GM19397 (cell line): Measurements from ENCODE around the gene TCF7L1.

ENCODE experiments used
- ATAC-seq: cut with Tn5 transposase; IDR thresholded peaks from one replicate; pipeline ENCODE4 v1.9.1; 2021; ENCODE audit warnings: mild to moderate bottlenecking, moderate library complexity; ENCODE audit not compliant: unreplicated experiment

The TCF7L1 gene

GRCh38 chr2:85273738-85274731, 140.8 kb downstream of the TCF7L1 start:
- no peak for ATAC-seq

DNA sequence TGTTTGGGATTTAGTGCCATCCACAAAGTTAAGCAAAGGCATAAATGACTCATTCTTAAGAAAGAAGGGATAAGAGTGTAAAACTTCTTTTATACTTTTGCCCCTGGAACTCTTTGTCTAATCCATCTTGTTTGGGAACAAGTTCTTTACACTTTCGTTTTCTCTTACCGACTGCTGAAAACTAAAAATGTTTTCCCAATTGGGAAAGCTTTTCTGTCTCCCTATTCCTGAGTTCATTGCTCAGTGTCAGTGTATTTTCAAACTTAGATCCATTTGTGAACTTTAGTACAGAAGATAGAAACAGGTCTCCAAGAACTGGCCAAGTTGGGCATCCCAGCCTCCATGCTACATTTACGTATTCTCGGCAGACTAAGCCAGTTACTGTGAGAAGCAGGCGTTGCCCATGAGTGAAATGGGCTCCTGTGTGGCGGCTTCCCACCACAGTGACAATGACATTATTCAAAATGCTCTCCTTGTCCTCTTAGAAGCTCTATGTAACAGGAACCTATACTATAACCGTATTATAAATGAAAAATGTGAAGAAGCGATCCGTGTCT, 142.9 kb downstream of the TCF7L1 start:
- ATAC-seq, result no peak

DNA sequence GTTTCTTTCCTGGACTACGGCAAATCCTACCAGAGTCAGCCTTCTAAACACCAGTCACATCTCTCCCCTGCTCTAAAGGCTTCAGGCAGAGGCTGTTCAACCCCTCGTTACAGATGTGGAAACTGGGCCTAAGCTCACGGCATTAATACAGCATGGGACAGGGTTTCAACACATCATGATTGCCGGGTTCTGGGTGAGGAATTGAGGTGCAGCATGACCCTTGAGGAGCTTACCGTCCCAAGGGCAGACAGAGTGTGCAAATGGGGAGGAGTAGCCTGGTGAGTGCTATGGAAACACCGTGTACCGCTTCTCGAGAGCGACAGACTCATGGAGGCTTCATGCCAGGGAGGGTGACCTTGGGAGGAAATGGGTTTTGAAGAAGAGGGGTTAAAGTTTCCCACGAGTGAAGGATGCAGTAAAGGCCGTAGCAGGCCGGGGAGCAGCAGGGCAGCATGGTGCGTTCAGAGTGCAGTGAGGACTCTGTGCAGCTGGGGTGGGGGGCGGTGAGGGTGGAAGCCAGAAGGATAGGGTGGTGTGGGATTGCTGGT, 143.5 kb downstream of the TCF7L1 start:
- no peak for ATAC-seq

- no peak for ATAC-seq
These were observed 144.4 kb downstream of the TCF7L1 start for GRCh38 chr2:85277416-85278158.

DNA sequence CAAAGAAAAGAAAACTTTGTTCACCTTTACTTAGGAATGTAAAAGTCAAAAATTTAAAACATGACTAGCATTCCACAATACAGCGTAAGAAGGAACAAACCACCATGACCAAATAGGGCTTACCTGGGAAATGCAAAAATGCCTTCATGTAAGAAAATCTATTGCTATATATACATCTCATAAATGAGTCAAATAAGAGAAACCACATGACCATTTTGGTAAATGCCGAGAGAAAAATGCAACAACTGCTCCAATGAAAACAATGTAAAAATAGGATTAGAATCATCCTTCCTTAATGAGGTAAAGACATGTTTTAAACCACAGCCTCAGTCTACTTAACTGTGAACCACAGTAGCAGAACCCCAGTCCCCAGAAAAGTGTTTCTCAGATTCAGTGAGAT, 145.2 kb downstream of the TCF7L1 start:
- ATAC-seq, result no peak

DNA sequence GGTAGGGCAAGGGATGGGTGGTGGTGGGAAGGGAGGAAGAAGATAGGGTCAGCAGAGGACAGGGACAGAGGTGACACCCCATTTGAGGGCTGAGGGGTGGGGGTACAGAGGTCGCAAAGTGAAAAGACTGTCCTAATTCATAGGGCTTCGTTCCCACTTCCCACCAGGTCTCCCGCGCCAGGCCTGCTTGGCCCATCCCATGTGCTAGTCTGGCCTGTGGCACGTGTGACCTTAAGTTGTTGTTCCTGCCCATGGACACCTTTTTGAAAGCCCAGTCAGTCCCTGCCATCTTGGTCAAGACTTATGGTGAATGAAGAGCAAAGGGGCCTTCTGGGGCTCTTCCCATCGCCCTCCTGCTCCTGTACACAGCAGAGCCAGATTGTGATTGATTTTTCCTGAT, 148.4 kb downstream of the TCF7L1 start:
- ATAC-seq, result no peak

DNA sequence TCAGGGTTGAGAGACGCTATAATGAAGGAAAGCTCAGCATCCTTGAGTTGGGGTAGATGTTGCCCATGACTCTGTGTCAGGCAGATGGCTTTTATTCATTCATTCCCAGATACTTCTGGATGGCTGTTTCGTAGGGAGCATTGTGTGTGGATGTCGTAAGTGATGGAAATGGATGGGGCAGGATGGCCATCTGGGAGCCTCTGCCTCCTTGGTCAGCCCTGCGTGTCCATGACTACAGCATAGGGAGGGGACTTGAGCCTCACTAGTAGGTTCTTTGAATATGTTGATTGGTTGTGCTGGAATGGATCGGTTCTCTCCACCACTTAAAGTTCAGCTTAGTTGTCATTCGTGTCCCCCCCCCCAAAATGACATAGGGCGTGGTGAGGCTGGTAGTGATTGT, 149.7 kb downstream of the TCF7L1 start:
- no peak for ATAC-seq

GRCh38 chr2:85283641-85284040, 150.4 kb downstream of the TCF7L1 start:
- ATAC-seq, result no peak

DNA sequence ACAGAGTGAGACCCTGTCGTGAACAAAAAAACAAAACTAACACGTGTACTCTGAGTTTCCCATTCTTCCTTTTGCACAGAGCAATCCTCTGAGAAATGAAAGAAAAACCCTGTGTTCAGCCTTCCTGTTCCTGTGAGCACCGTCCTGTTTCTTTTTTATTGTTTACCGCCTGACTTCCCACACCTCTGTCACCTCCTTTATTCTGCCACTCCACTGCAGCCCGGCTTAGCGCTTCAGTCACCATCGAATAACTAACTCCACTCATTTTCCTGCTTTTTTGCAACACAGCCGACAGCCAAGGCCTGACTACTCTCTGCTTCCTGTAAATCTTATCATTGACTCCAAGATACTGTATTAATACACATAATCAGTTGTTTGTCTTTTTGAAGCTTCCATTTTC, 153.7 kb downstream of the TCF7L1 start:
- ATAC-seq, result no peak

GRCh38 chr2:85287721-85288120, 154.5 kb downstream of the TCF7L1 start:
- no peak for ATAC-seq

- no peak for ATAC-seq
These were observed 155.1 kb downstream of the TCF7L1 start for GRCh38 chr2:85288244-85288725.

DNA sequence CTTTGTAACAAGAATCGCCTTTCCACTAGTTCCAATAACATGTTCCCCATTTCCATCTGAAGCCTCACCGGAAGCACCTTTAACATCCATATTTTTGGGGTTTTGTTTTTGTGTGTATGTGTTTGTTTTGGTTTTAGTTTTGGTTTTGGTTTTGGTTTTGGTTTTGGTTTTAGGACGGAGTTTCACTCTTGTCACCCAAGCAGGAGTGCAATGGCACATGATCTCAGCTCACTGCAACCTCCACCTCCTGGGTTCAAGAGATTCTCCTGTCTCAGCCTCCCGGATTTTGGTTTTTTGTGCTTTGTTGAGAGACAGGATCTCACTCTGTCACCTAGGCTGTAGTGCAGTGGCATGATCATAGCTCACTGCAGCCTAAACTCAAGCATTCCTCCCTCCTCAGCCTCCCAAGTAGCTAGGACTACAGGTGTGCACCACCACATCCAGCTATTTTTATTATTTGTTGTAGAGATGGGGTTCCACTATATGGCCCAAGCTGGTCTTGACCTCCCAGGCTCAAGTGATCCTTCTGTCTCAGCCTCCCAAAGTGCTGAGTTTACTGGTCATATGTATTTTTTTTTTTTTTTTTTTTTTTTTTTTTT, 158.3 kb downstream of the TCF7L1 start:
- no peak for ATAC-seq

GRCh38 chr2:85302121-85302520, 168.9 kb downstream of the TCF7L1 start:
- ATAC-seq, result no peak

- ATAC-seq, result no peak
These were observed 170.8 kb downstream of the TCF7L1 start for GRCh38 chr2:85303780-85304531.

- ATAC-seq, result no peak
These were observed 174.3 kb downstream of the TCF7L1 start for GRCh38 chr2:85307527-85307897.

GRCh38 chr2:85308201-85308600, 175.0 kb downstream of the TCF7L1 start:
- ATAC-seq, result no peak

DNA sequence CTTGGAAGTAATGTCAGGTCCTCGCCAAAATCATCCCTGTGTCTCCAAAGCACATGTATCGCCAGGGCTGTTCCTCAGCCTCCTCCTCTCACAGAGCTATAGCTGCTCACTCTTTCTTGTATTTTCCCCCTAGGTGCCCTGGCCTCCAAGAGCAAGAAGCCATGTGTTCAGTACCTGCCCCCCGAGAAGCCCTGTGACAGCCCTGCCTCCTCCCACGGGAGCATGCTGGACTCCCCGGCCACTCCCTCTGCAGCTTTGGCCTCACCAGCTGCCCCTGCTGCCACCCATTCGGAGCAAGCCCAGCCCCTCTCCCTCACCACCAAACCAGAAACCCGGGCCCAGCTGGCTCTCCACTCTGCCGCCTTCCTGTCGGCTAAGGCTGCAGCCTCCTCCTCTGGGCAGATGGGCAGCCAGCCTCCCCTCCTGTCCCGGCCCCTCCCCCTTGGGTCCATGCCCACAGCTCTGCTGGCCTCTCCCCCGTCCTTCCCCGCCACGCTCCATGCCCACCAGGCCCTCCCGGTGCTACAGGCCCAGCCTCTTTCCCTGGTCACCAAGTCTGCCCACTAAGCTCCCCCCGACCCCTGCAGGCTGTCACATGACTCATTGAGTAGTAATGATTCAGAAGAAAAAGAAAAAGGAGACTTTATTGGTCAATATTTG, 175.8 kb downstream of the TCF7L1 start:
- ATAC-seq, result no peak

GRCh38 chr2:85309699-85310321, 176.6 kb downstream of the TCF7L1 start:
- ATAC-seq, result no peak

DNA sequence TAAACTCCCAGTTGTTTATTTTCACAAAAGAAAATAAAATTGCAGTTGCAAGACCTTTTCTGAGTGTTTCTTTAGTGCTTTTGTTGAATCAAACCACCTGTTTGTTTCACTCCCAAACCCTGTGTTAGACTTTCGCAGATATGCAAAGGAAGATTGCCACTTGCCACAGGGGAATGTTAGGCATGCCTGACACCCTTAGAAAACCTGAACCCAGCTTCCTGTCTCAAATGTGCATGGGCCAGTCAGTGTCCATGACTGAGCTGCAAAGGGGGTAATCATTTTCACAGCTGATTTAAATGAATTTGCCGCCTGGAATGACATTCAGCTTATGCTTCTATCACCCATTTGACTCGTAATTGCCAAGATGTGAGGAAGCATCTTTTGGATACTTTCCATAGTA, 177.1 kb downstream of the TCF7L1 start:
- peak; percentile 57 for ATAC-seq
